Activated CD4-positive, alpha-beta T cell treated with anti-CD3 and anti-CD28 coated beads, Interleukin-2, amount 50 U/mL, for 4 hours (primary cell): ENCODE results near the gene CPTP.
A peak's percentile ranks its signal among the peaks of the same experiment; 100 is the strongest.

Experiments
- DNase-seq, 2 experiments: peaks; one replicate each; pipeline ENCODE4 v3.0.0-alpha.2; 2020

Gene CPTP

GRCh38 chr1:1370771-1371300 is 46.2 kb downstream of the CPTP start:
- no peak for DNase-seq

GRCh38 chr1:1371364-1371745 is 46.8 kb downstream of the CPTP start:
- no peak for DNase-seq

- peak; percentile 68 to 73 for DNase-seq
Measured at GRCh38 chr1:1371746-1372711, 47.4 kb downstream of the CPTP start.

GRCh38 chr1:1373051-1373814 is 48.6 kb downstream of the CPTP start:
- no peak for DNase-seq

GRCh38 chr1:1373815-1374588 is 49.4 kb downstream of the CPTP start:
- no peak for DNase-seq

- DNase-seq: no peak
Measured at GRCh38 chr1:1374589-1374928, 50.0 kb downstream of the CPTP start.

- DNase-seq: peak; percentile 91 to 95
Measured at GRCh38 chr1:1374929-1375662, 50.5 kb downstream of the CPTP start, which contains the start of gene AURKAIP1. TSS of gene AURKAIP1 (minus strand) at chr1:1375207. CDS start at chr1:1374756, 451 bp downstream.

- no peak for DNase-seq
Measured at GRCh38 chr1:1376551-1377226, 52.1 kb downstream of the CPTP start.

GRCh38 chr1:1377540-1378205 is 53.1 kb downstream of the CPTP start:
- DNase-seq: no peak
